NCI-H1694 treated with DMSO at 0.1 percent for 48 hours (cell line): ENCODE measurements around the gene STARD3.
A peak's percentile ranks its signal among the peaks of the same experiment; 100 is the strongest.

Source experiments
- DNase-seq: peaks from one replicate; lab custom pipeline; 2025; lab: John Stamatoyannopoulos, UW

STARD3 gene

DNA sequence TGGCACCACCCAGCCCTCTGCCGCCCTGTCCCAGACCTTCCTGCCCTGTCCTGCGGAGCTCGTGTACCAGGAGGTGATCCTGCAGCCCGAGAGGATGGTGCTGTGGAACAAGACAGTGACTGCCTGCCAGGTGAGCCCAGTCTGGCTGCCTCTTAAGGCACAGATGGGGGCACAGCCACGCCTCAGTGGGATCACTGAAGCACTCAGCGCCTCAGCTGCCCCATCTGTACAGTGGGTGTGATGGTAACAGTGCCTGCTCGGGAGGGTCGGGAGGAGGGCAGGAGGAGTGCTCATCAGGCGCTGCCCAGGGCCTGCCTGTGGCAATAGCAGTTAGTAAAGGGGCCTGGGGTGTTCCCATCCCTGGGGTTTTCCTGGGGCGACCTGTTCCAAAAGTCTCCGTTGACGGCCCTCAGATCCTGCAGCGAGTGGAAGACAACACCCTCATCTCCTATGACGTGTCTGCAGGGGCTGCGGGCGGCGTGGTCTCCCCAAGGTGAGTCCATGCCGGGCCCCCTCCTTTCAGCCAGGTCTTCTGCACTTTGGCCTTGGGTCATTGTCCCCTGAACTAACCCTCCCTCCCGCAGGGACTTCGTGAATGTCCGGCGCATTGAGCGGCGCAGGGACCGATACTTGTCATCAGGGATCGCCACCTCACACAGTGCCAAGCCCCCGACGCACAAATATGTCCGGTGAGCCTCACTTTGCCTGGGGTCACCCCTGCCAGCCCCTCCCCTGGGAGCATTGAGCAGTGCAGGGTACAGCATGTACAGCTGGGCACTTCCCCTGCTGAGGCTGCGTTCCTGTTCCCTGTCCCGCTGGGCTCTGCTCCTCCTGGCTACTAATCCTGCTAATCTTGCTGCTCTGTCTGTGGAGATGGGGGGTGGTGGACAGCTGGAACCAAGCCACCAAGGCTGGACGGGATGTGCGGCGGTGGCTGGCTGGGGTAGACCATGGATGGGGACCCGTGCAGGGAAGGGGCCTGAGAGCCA is 23.7 kb downstream of the STARD3 start:
- DNase-seq, result no peak

- no peak for DNase-seq
Measured at GRCh38 chr17:39661744-39662541, 25.0 kb downstream of the STARD3 start.

- no peak for DNase-seq
Measured at GRCh38 chr17:39662551-39663339, 25.8 kb downstream of the STARD3 start.

DNA sequence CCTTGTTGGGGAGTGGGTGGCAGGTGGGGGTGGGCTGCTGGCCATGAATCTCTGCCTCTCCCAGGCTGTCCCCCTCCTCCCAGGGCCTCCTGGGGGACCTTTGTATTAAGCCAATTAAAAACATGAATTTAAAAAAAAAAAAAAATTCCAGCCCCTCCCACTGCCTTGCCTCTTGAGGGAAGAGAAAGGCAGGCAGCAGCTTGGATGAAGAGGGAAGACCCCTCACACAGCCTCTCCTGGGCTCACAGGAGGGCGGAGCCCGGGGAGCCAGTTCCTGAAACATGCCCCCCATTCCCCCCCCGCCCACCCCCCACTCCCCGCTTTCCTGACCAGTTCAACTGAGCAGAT is 26.4 kb downstream of the STARD3 start:
- DNase-seq, result no peak

DNA sequence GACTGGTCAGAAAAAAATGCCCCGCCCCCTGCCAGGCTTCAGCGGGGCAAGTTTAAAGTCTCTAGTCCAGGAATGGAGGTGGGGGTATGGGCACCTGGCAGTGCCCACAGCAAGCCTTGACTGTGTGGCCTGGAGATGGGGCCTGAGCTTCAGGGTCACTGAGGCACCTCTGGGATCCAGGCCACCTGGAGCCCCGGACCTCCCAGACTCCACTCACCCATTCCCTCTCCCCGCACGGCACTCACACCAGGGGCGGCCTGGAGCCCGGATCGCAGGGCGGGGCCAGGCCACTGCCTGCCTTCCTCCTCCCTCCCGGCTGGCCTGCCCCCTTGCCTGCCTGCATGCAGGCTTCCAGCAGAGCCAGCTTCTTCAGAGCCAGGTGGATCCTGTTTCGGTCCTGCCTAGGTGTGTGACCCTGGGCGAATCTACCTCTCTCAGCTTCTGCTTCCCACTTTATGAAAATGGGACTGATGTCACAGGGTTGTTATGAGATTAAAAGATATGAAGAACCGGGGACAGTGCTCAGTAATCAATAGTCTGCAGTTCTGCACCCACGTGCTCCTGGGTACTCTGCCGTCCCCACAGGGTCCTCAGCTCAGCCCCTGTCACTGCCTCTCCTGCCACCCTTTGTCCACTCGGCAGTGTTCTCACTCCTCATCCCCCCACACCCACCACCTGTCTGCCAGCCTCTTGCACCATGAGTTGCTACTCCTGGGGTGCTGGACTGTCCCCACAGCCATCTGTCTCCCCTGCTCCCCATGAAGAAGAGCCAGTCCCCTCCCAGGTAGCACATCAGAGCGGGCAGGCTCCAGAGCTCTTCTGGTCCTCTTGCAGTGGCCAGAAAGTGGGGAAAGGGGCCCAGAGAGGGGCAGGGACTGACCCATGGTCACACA is 27.0 kb downstream of the STARD3 start:
- DNase-seq, result no peak

DNA sequence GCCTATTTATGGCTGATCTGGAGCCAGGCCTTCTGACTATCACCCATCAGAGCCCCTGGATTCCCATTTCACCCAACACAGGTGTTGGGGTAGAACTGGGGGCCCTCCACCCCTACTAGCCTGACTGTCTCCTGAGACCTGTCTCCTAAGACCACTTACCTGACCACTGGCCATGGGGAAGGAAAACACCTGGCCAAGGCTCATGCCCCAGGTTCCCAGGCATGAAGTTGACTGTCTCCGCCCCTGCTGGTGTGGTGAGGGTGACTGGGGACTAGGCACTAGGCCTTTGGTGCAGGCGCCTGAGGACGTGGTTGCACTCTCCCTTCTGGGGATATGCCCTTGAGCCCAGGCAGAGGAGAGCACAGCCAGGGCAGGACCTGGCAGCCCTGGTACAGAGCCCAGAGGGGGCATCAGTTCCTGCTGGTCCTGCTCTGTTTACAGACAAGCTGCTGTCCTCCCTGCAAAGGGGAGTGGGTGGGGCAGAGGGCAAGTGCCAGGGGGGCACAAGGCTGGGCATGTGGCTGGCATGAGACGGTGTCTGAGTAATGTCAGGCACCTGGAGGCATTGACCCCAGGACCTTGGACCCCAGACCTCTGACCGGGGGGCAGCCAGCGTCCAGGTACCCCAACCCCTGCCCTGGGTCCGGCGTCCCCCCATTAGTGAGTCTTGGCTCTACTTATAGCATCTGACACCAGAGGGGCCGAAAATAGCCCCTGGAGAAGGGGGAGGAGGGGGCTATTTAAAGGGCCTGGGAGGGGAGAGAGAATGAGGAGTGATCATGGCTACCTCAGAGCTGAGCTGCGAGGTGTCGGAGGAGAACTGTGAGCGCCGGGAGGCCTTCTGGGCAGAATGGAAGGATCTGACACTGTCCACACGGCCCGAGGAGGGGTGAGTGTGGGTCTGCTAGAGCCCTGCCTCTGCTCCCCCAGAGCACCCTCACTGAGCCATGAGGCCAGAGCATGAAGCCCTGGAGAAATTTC is 27.9 kb downstream of the STARD3 start, which contains the start of gene TCAP:
Gene TCAP, plus strand, starts transcription at position 769 of the 981 bp plus-strand sequence. Its CDS starts 11 bp downstream, at position 780.
- DNase-seq, result no peak

DNA sequence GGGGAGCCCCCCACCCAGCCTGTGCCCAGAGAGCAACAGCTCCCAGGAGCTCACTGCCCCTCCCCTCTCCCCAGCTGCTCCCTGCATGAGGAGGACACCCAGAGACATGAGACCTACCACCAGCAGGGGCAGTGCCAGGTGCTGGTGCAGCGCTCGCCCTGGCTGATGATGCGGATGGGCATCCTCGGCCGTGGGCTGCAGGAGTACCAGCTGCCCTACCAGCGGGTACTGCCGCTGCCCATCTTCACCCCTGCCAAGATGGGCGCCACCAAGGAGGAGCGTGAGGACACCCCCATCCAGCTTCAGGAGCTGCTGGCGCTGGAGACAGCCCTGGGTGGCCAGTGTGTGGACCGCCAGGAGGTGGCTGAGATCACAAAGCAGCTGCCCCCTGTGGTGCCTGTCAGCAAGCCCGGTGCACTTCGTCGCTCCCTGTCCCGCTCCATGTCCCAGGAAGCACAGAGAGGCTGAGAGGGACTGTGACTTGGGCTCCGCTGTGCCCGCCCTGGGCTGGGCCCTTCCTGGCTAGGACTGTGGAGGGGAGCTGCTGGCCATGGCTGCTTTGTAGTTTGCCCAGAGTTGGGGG is 28.8 kb downstream of the STARD3 start:
- peak; percentile 4 for DNase-seq

- no peak for DNase-seq
Measured at GRCh38 chr17:39666231-39666600, 29.3 kb downstream of the STARD3 start.

GRCh38 chr17:39666601-39667261 is 29.8 kb downstream of the STARD3 start:
- DNase-seq, result no peak

DNA sequence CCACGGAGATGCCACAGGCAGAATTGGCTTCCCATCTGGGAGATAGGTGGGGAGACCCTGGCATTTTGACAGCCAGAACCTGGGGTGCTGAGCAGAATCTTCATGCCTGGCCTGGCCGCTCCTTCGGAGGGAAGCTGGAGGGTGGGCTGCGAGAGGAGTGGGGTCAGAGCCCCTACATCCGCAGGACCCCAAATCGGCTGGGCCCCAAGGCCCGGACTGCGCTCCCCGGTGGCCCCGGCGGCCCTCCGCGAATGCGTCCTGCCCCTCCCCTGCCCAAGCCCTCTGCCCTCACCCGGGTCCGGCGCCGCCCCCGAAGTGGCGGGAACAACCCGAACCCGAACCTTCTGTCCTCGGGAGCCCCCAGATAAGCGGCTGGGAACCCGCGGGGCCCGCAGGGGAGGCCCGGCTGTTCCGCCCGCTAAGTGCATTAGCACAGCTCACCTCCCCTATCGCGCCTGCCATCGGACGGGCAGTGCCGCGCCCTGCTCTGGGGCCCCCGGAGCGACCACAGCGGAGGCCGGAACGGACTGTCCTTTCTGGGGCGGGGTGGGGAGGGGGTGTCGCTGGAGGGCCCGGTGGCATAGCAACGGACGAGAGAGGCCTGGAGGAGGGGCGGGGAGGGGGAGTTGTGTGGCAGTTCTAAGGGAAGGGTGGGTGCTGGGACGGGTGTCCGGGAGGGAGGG is 30.5 kb downstream of the STARD3 start:
- no peak for DNase-seq

- peak; percentile 22 for DNase-seq
Measured at GRCh38 chr17:39667945-39668924, 31.3 kb downstream of the STARD3 start, which contains the start of gene PNMT. Gene PNMT (plus strand): TSS chr17:39668453. CDS start chr17:39668476, 23 bp downstream.

GRCh38 chr17:39669897-39670735 is 33.2 kb downstream of the STARD3 start:
- DNase-seq, result no peak

DNA sequence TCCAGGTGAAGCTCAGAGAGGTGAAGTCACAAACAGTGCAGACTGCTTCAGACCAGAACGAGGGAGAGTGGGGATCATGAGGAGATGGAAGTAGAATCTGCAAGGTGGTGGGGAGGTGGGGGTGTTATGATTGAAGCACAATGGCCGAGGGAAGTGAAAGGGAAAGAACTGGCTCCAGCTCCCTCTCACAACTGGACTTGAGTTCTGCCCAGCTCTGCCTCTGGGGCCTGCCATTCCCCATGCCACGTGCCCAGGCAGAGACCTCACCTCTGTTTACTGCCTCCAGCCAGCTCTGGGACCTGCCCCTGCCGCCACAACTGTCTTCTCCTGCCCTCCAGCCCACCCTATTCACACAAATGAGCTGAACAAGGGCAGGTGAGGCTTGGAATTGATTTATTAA is 33.8 kb downstream of the STARD3 start:
- no peak for DNase-seq

- DNase-seq, result peak; percentile 6
Measured at GRCh38 chr17:39671651-39672521, 34.9 kb downstream of the STARD3 start.
